Renal cortex interstitium (tissue), 11 donors: ENCODE results near the gene LAMB1. TPM values are rescaled to one million over a fixed set of nuclear protein-coding genes. Genes with fewer than 3 reads are reported as not detected.

ENCODE experiments used
- DNase-seq, 11 donors: peaks; one replicate each; pipeline ENCODE4 v3.0.0-alpha.2; 2013; ENCODE audit warnings: low read depth in 9 of 11, low spot score in 4 of 11; ENCODE audit errors: extremely low read depth in 1 of 11
- polyA plus RNA-seq, 3 donors: library from polyadenylated mRNA; unstranded; fragments of 120-200 nt; gene quantifications; one replicate each; pipeline ENCODE4 v1.2.1, GENCODE V29; 2013; ENCODE audit not compliant: insufficient read length in 3 of 3

The LAMB1 gene
- polyA plus RNA-seq, 3 donors = 622 to 760 (median 744) TPM

GRCh38 chr7:108004220-108005142 lies 1.5 kb upstream of the LAMB1 start:
- peak in 6 of 11 donors; percentile 49 to 89 (median 72) for DNase-seq

GRCh38 chr7:108003599-108003935 lies 606 bp upstream of the LAMB1 start:
- no peak for DNase-seq

- DNase-seq = peak in 1 of 11 donors; percentile 32
These were observed 916 bp downstream of the LAMB1 start for GRCh38 chr7:108001764-108002725.

- peak in 1 of 11 donors; percentile 38 for DNase-seq
These were observed 1.8 kb downstream of the LAMB1 start for GRCh38 chr7:108000875-108001763.

- no peak for DNase-seq
These were observed 3.0 kb downstream of the LAMB1 start for GRCh38 chr7:107999779-108000560.

GRCh38 chr7:107998660-107999480 lies 4.1 kb downstream of the LAMB1 start:
- no peak for DNase-seq

- DNase-seq = no peak
These were observed 4.8 kb downstream of the LAMB1 start for GRCh38 chr7:107998150-107998549.

- DNase-seq = no peak
These were observed 6.7 kb downstream of the LAMB1 start for GRCh38 chr7:107996072-107996882.

GRCh38 chr7:107995184-107996071 lies 7.5 kb downstream of the LAMB1 start:
- peak in 1 of 11 donors; percentile 38 for DNase-seq

GRCh38 chr7:107994421-107995030 lies 8.4 kb downstream of the LAMB1 start:
- no peak for DNase-seq

- DNase-seq = no peak
These were observed 9.1 kb downstream of the LAMB1 start for GRCh38 chr7:107993891-107994291.

GRCh38 chr7:107989618-107990373 lies 13.2 kb downstream of the LAMB1 start:
- DNase-seq = no peak

- DNase-seq = peak in 4 of 11 donors; percentile 44 to 74 (median 68)
These were observed 20.0 kb downstream of the LAMB1 start for GRCh38 chr7:107982918-107983389.
